Colonic mucosa (tissue), 4 donors: ENCODE results near the gene EPB41L2. TPM values are rescaled to one million over a fixed set of nuclear protein-coding genes. Genes with fewer than 3 reads are reported as not detected.

ENCODE experiments used
- DNase-seq: peaks from one replicate; pipeline ENCODE4 v3.0.0-alpha.2; 2020
- H3K27ac ChIP-seq: fragments of 200-600 bp; one replicate; pipeline ENCODE4 v1.8.0; 2021
- H3K27me3 ChIP-seq: fragments of 200-600 bp; one replicate; pipeline ENCODE4 v1.8.0; 2021
- H3K36me3 ChIP-seq: fragments of 200-600 bp; one replicate; pipeline ENCODE4 v1.8.0; 2021
- H3K4me1 ChIP-seq: fragments of 200-600 bp; one replicate; pipeline ENCODE4 v1.8.0; 2021; ENCODE audit warnings: mild to moderate bottlenecking
- H3K4me3 ChIP-seq: fragments of 200-600 bp; one replicate; pipeline ENCODE4 v1.8.0; 2021
- H3K9ac ChIP-seq, 2 donors: one replicate each; pipeline ENCODE4 v1.7.0; 2013; ENCODE audit warnings: control low read depth in 2 of 2, low read depth in 2 of 2, low read length in 2 of 2
- H3K9me3 ChIP-seq: fragments of 200-600 bp; one replicate; pipeline ENCODE4 v1.8.0; 2021
- intact Hi-C: fragments of 100-400 bp; cut with DNase I; formaldehyde crosslinking; loops from one replicate; pipeline ENCODE4 v1.14.1; 2022
- total RNA-seq, 2 donors: library from RNA; stranded (reverse); fragmentation: NEBNext Ultra II Directional in 1 of 2; extraction: Animal tissue kit (Norgen Biotek cat#: 25700) in 1 of 2; gene quantifications; one replicate each; pipeline ENCODE4 v1.2.1, GENCODE V29; 2021
- TF ChIP-seq, protein P1 (sequence below): fragments of 200-600 bp; IDR thresholded peaks from one replicate; pipeline ENCODE4 v1.8.0; 2022; ENCODE audit warnings: antibody characterized with exemption, mild to moderate bottlenecking
- donor health status: healthy.
- donor health status: DM: no; HTN: no; CAD: no.
- donor health status: DM: no; HTN: no; CAD: no.

EPB41L2 gene
- total RNA-seq, 2 donors from 2014 or later, result 106 to 113 TPM

DNA sequence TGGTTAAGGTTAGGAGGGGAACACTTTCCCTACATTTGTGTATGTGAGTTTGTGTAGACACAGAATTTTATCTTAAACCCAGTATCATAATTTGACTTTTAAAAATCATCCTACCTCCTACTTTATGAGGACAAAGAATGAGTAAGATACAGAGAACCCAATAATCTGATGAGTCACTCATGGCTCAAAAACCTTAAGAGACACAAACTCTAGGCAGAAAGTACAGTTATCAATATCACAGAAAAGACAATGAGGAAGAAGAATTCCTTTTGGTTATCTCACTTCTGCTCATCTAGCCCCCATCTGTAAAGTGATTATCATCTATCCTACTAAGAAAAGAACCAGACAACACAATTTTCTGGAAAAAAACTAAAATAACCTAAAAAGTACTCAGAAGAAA lies 87.7 kb downstream of the EPB41L2 start:
- intact Hi-C loops, result no loop called here
- H3K9ac ChIP-seq, result no peak overlapping the region

DNA sequence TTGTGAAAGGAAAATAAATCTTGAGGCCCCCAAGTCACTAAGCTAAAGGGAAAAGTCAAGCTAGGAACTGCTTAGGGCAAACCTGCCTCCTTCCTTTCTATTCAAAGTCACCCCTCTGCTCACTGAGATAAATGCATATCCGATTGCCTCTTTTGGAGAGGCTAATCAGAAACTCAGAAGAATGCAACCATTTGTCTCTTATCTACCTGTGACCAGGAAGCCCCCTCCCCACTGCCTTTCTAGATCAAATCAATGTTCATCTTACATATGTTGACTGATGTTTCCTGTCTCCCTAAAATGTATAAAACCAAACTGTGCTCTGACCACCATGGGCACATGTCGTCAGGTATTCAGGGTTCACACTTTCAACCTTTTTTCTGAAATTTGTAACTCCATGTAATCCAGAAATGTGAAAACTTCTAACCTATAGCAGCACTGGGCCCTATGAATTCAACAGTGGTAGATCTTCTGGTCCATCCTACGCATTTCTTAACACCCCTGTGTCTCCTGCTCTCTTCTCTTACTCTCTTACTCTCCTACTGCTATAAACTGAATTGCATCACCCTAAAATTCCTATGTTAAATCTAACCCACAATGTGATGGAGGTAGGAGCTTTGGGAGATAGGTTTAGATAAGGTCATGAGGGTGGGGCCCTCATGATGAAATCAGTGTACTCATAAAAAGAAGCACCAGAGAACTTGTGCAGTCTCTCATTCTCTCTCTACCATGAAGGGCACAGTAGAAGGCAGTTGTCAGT lies 89.3 kb downstream of the EPB41L2 start:
- Histone ChIP-seq H3K4me1 (no peaks in the 10 kb centered on the region), H3K9me3 (no peaks in the 10 kb centered on the region), H3K36me3 (no peaks in the 10 kb centered on the region), H3K27ac (no peak overlapping the region), H3K4me3 (no peak overlapping the region), H3K9ac (no peak overlapping the region), H3K27me3 (no peaks in the 10 kb centered on the region)
- DNase-seq, result no peak
- TF ChIP-seq, protein P1, sequence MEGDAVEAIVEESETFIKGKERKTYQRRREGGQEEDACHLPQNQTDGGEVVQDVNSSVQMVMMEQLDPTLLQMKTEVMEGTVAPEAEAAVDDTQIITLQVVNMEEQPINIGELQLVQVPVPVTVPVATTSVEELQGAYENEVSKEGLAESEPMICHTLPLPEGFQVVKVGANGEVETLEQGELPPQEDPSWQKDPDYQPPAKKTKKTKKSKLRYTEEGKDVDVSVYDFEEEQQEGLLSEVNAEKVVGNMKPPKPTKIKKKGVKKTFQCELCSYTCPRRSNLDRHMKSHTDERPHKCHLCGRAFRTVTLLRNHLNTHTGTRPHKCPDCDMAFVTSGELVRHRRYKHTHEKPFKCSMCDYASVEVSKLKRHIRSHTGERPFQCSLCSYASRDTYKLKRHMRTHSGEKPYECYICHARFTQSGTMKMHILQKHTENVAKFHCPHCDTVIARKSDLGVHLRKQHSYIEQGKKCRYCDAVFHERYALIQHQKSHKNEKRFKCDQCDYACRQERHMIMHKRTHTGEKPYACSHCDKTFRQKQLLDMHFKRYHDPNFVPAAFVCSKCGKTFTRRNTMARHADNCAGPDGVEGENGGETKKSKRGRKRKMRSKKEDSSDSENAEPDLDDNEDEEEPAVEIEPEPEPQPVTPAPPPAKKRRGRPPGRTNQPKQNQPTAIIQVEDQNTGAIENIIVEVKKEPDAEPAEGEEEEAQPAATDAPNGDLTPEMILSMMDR, result no peak
- intact Hi-C loops, result no loop called here

More for the DNA sequence above, 87.7 kb downstream of the EPB41L2 start:
- Histone ChIP-seq H3K27ac (no peak overlapping the region), H3K4me3 (no peak overlapping the region), H3K4me1 (no peaks in the 10 kb centered on the region), H3K36me3 (no peaks in the 10 kb centered on the region), H3K27me3 (no peaks in the 10 kb centered on the region), H3K9me3 (no peaks in the 10 kb centered on the region)
- no peak for DNase-seq
- TF ChIP-seq, protein P1, result no peak

DNA sequence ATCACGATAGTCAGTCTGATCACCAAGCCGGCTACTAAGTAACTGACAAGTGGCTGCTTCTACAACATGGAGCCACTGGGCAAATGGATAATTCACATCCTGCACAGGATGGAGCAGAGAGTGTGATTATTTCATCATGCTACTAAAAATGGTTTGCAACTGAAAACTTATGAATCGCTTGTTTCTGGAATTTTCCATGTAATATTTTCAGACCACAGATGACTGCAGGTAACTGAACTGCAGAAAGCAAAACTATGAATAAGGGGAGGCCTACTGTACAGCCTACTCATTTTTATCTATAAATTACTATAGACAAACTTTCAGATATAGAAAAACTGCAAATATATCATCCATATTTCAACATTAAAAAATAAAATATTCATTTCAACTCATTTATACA lies 91.5 kb downstream of the EPB41L2 start:
- intact Hi-C loops, result no loop called here
- no peaks in the 10 kb centered on the region for H3K9me3 ChIP-seq
- no peak overlapping the region for H3K9ac ChIP-seq
- H3K4me1 ChIP-seq, result no peaks in the 10 kb centered on the region
- no peak overlapping the region for H3K4me3 ChIP-seq
- H3K27ac ChIP-seq, result no peak overlapping the region
- no peaks in the 10 kb centered on the region for H3K36me3 ChIP-seq
- H3K27me3 ChIP-seq, result no peaks in the 10 kb centered on the region
- DNase-seq, result no peak
- TF ChIP-seq, protein P1, result no peak

DNA sequence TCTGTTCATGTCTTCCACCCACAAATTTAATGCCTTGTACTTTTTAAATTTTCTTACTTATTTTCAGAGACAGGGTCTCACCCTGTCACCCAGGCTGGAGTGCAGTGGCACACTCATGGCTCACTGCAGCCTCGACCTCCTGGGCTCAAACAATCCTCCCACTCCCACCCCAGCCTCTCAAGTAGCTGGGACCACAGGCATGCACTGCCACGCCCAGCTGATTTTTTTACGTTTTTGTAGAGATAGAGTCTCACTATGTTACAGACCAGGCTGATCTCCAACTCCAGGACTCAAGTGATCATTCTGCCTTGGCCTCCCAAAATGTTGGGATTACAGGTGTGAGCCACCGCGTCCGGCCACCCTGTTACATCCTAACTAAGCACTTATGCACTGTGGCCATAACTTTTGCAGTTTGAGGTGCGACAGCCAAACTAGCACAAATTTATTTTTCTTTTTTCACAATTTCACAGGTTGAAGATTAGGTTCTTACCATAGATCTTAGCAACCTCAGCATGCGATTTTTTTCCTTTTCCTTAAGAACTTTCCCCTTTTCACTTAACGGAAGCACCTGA lies 92.1 kb downstream of the EPB41L2 start:
- no peak for DNase-seq
- no peaks in the 10 kb centered on the region for H3K4me1 ChIP-seq
- H3K4me3 ChIP-seq, result no peak overlapping the region
- no peaks in the 10 kb centered on the region for H3K36me3 ChIP-seq
- no peak overlapping the region for H3K9ac ChIP-seq
- TF ChIP-seq, protein P1, result no peak
- H3K27ac ChIP-seq, result no peak overlapping the region
- intact Hi-C loops, result no loop called here
- H3K9me3 ChIP-seq, result no peaks in the 10 kb centered on the region
- no peaks in the 10 kb centered on the region for H3K27me3 ChIP-seq

DNA sequence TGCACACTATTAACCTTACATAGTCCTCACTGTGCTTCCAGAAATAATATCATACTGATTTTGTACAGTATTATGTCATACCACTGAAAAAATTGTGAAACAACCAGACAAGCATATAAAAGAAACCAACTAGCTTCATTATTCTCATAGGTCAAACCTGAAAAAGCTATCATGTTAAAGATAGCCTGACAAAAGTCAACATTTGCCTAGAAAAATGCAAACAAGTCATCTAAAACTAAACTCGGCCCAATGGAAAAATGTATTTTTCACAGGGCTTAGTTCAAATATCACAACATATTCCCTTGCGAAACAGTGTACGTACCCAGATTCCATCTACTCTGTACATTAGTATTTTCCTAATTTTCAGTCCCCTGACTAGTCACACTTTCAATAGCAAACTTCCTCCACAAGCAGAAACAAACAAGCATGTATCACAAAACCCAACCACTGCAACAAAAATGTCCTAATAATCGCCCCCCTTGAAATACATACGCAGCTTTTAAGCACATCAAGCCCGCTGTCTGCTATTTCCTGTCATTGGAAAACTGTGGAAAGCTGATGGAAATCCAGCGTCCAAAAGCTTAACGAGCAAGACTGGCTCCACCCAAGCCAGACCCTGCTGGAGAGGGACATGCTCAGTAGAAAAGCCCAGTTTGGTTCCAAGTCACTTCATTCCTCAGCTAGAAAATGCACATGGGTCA lies 93.1 kb downstream of the EPB41L2 start:
- Histone ChIP-seq H3K4me3 (peak overlapping the region; percentile 5), H3K4me1 (no peaks in the 10 kb centered on the region), H3K36me3 (no peaks in the 10 kb centered on the region), H3K9ac (no peak overlapping the region), H3K9me3 (no peaks in the 10 kb centered on the region), H3K27ac (no peak overlapping the region), H3K27me3 (no peaks in the 10 kb centered on the region)
- TF ChIP-seq, protein P1, result no peak
- no peak for DNase-seq
- intact Hi-C loops, result no loop called here
